Adrenal gland (tissue), 5 donors: Measurements from ENCODE around the gene ZNF521.

Experiments used
- CTCF ChIP-seq, 6 experiments: fragments of 450-650 bp in 4 of 6; fragments of 200-600 bp in 2 of 6; sonication (generic) in 1 of 6; IDR thresholded peaks; 1 replicate in 5 of 6; 2 replicates in 1 of 6; pipeline versions ENCODE4 v1.5.1 to v1.8.0; 2016 to 2021; ENCODE audit warnings: antibody characterized with exemption in 6 of 6, mild to moderate bottlenecking in 2 of 6, moderate library complexity in 1 of 6
- POLR2A ChIP-seq, 2 donors: fragments of 450-650 bp; IDR thresholded peaks; one replicate each; pipeline ENCODE4 v1.6.1; 2017; ENCODE audit warnings: antibody characterized with exemption in 2 of 2, mild to moderate bottlenecking in 2 of 2, moderate library complexity in 1 of 2
- donor health status: DM: no; HTN: no; CAD: no.

DNA sequence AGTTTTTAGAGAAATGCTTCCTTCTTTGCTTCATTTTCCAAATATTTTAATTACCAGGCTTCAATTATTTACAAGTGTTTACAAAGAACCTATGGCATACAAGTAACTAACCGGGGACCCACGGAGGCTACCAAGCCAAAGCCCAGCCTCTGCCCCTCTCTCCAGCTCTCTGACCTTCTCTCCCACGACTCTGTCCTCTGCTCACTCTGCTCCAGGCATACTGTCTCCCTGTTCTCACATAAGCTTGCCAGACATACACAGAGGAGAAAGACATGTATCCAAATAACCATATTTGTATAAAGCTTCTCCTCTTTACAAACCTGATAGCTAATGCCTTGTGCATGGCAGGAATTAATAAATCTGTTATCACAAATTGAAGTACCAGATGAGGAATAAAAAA, 141.3 kb downstream of the ZNF521 start:
- TF ChIP-seq POLR2A (IDR thresholded peaks at IDR 0.05) (no peak), CTCF (IDR thresholded peaks at IDR 0.05) (no peak)
